ENCODE data around the gene ARFGEF2. TPM values are rescaled to one million over a fixed set of nuclear protein-coding genes. Genes with fewer than 3 reads are reported as not detected.
"Not testable (repeated sequence)": the region's sequence is repeated elsewhere in the genome, so short reads cannot be mapped to it uniquely, and the experiment has no call there.

The ARFGEF2 gene
- total RNA-seq, 2 experiments from 2014 or later, result 18.2 to 18.6 TPM

GRCh38 chr20:48962976-48963771 lies 41.7 kb downstream of the ARFGEF2 start:
- intact Hi-C loops (cut with micrococcal nuclease), result no loop called here
- Mint-ChIP-seq H3K27me3 (ENCODE audit: low read depth) (no peaks in the 10 kb centered on the region), H3K9me3 (no peaks in the 10 kb centered on the region), H3K36me3 (ENCODE audit: low read depth) (peaks cover 8% of the 10 kb centered on the region), H3K27ac (no peak overlapping the region), H3K4me3 (no peak overlapping the region), H3K4me1 (ENCODE audit: low read depth) (peaks cover 7% of the 10 kb centered on the region)
- DNase-seq, result no peak
- CTCF ChIA-PET, result interaction anchor here (0.7 kb wide), 1 partner anchor 23 kb away, joined by 5 read pairs; no protein-coding TSS in a partner anchor

- H3K27ac Mint-ChIP-seq, result no peak overlapping the region
- intact Hi-C loops (cut with micrococcal nuclease), result no loop called here
Measured at GRCh38 chr20:48965189-48965910, 43.8 kb downstream of the ARFGEF2 start.

DNA sequence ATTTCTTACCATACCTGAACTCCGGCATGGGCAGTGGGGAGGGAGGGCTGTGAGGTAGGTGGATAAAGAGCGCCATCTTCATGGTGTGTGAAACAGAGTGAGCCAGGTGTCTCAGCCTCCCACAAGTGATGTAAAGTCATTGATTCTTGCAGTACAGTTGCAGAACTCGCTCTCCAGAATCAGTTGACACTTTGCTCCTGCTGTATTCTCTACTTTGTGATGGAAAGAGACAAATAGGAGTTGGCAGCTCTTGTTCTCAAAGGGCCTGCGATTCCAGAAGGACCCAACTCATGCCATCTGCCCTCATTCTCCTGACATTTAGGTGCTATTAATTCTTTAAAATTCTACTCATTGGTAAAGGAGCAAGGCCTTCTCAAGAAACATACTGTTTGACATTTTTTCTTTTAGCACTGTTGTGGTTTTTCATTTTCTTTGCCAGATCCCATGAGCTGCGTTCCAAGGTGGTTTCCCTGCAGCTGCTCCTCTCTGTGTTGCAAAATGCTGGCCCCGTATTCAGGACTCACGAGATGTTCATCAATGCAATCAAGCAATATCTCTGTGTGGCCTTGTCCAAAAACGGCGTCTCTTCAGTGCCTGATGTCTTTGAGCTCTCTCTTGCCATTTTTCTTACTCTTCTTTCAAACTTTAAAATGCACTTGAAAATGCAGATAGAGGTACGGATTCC lies 49.3 kb downstream of the ARFGEF2 start:
- H3K9me3 Mint-ChIP-seq, result no peaks in the 10 kb centered on the region

More at GRCh38 chr20:48965189-48965910, 43.8 kb downstream of the ARFGEF2 start:
- H3K4me1 Mint-ChIP-seq (ENCODE audit: low read depth), result no peaks in the 10 kb centered on the region
- DNase-seq, result no peak
- H3K36me3 Mint-ChIP-seq (ENCODE audit: low read depth), result peaks cover 16% of the 10 kb centered on the region
- H3K9me3 Mint-ChIP-seq, result no peaks in the 10 kb centered on the region
- H3K4me3 Mint-ChIP-seq, result no peak overlapping the region
- CTCF ChIA-PET, result no interaction called here
- H3K27me3 Mint-ChIP-seq (ENCODE audit: low read depth), result no peaks in the 10 kb centered on the region

DNA sequence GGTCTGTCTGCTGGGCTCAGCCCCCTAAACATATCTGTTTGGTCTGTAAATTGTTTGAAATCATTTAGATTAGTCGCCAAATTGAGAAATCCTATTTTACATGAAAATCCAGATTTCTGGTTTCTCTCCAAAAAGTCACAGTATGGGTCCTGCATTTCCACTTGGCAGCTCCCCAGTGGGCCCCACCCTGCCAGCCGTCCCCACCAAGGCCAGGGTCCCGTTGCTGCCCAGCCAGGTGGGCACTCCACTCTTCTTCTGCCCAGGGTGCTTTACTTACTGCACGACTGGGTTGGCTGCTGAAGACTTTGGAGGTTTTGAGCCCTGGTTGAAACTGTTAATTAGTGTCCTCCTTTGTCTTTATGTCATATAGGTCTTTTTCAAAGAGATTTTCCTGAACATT lies 50.4 kb downstream of the ARFGEF2 start:
- no peaks in the 10 kb centered on the region for H3K9me3 Mint-ChIP-seq
- intact Hi-C loops (cut with micrococcal nuclease), result no loop called here
- peaks cover 32% of the 10 kb centered on the region for H3K36me3 Mint-ChIP-seq (ENCODE audit: low read depth)
- CTCF ChIA-PET, result no interaction called here
- no peak overlapping the region for H3K4me3 Mint-ChIP-seq
- H3K27ac Mint-ChIP-seq, result no peak overlapping the region
- no peak for DNase-seq
- H3K27me3 Mint-ChIP-seq (ENCODE audit: low read depth), result no peaks in the 10 kb centered on the region
- H3K4me1 Mint-ChIP-seq (ENCODE audit: low read depth), result no peaks in the 10 kb centered on the region

More for the DNA sequence above, 49.3 kb downstream of the ARFGEF2 start:
- DNase-seq, result no peak
- Mint-ChIP-seq H3K4me3 (no peak overlapping the region), H3K27me3 (ENCODE audit: low read depth) (no peaks in the 10 kb centered on the region), H3K4me1 (ENCODE audit: low read depth) (no peaks in the 10 kb centered on the region), H3K36me3 (ENCODE audit: low read depth) (peaks cover 31% of the 10 kb centered on the region), H3K27ac (no peak overlapping the region)
- CTCF ChIA-PET, result no interaction called here
- intact Hi-C loops (cut with micrococcal nuclease), result no loop called here

GRCh38 chr20:48972816-48973215 lies 51.3 kb downstream of the ARFGEF2 start:
- H3K27me3 Mint-ChIP-seq (ENCODE audit: low read depth), result no peaks in the 10 kb centered on the region
- no peaks in the 10 kb centered on the region for H3K9me3 Mint-ChIP-seq
- no peak overlapping the region for H3K27ac Mint-ChIP-seq
- intact Hi-C loops (cut with micrococcal nuclease), result no loop called here
- H3K4me1 Mint-ChIP-seq (ENCODE audit: low read depth), result no peaks in the 10 kb centered on the region
- DNase-seq, result no peak
- CTCF ChIA-PET, result interaction anchor here (0.6 kb wide), 1 partner anchor 200 kb away, joined by 3 read pairs; no protein-coding TSS in a partner anchor
- peaks cover 33% of the 10 kb centered on the region for H3K36me3 Mint-ChIP-seq (ENCODE audit: low read depth)
- H3K4me3 Mint-ChIP-seq, result no peak overlapping the region

DNA sequence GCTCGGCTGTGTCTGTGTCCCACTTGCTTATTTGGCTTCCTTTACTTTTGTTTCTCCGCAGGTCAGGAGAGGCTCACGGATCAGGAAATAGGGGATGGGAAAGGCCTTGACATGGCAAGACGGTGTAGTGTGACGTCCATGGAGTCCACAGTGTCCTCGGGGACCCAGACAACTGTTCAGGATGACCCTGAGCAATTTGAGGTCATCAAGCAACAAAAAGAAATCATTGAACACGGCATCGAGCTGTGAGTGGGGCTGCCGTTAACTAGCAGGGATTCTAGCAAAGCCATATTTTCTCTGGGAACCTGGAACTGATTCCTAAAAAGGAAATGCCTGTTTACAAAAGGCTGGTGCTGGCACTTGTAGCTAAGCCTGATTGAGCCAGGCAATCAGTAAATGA lies 54.4 kb downstream of the ARFGEF2 start:
- Mint-ChIP-seq H3K27ac (no peak overlapping the region), H3K36me3 (ENCODE audit: low read depth) (peaks cover 39% of the 10 kb centered on the region), H3K4me1 (ENCODE audit: low read depth) (no peaks in the 10 kb centered on the region), H3K4me3 (no peak overlapping the region), H3K9me3 (no peaks in the 10 kb centered on the region), H3K27me3 (ENCODE audit: low read depth) (no peaks in the 10 kb centered on the region)
- no peak for DNase-seq
- intact Hi-C loops (cut with micrococcal nuclease), result no loop called here
- CTCF ChIA-PET, result interaction anchor here (0.6 kb wide), 1 partner anchor 161 kb away, joined by 4 read pairs; no protein-coding TSS in a partner anchor

GRCh38 chr20:48979980-48980379 lies 58.5 kb downstream of the ARFGEF2 start:
- H3K36me3 Mint-ChIP-seq (ENCODE audit: low read depth), result peaks cover 48% of the 10 kb centered on the region
- H3K4me1 Mint-ChIP-seq (ENCODE audit: low read depth); H3K4me3 Mint-ChIP-seq; H3K27ac Mint-ChIP-seq; intact Hi-C loops (cut with micrococcal nuclease); H3K27me3 Mint-ChIP-seq (ENCODE audit: low read depth); CTCF ChIA-PET; H3K9me3 Mint-ChIP-seq; DNase-seq: not testable (repeated sequence)

DNA sequence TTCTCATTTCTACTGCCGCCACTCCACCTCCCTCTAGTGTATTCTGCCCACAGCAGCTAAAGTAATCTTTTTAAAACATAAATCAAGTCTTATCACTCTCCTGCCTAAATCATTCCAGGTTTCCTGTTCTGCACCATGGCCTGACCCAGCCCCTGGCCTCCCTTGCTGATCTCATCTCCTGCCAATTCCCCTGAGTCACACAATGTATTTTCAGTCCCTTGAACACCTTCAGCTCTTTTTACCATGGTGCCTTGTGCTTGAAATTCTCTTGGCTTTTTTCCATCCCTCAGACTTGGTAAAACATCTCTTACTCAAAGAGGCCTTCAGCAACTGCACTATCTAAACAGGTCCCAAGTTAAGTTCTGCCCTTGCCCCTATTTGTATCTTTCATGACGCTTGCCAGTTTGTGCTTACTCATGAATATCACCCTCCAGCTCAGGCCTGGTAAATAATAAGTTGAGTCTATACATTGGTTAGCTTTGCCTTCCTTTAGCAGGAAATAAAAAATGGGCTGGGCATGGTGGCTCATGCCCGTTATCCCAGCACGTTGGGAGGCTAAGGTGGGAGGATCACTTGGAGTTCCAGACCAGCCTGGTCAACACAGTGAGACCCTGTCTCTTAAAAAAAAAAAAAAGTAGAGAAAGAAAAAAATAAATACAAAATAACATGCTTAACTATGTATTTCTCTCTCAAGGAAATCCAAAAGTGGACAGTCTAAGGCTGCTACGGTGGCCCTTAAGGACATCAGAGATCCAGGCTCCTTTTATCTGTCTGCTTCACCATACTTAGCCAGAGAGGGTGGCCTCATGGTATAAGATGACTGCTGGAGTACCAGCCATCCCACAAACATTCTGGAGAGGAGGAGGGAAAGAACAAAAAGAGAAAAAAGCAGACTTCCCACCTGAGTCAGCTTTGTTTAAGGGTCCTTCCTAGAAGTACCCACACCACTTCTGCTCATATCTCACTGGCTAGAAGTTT lies 62.2 kb downstream of the ARFGEF2 start:
- Mint-ChIP-seq H3K9me3 (no peaks in the 10 kb centered on the region), H3K4me3 (no peak overlapping the region), H3K36me3 (ENCODE audit: low read depth) (peaks cover 47% of the 10 kb centered on the region), H3K27me3 (ENCODE audit: low read depth) (no peaks in the 10 kb centered on the region), H3K4me1 (ENCODE audit: low read depth) (no peaks in the 10 kb centered on the region), H3K27ac (no peak overlapping the region)
- no peak for DNase-seq
- CTCF ChIA-PET, result no interaction called here
- intact Hi-C loops (cut with micrococcal nuclease), result no loop called here

GRCh38 chr20:48984575-48985219 lies 63.2 kb downstream of the ARFGEF2 start:
- Mint-ChIP-seq H3K4me1 (ENCODE audit: low read depth) (no peaks in the 10 kb centered on the region), H3K27me3 (ENCODE audit: low read depth) (no peaks in the 10 kb centered on the region), H3K27ac (no peak overlapping the region), H3K4me3 (no peak overlapping the region), H3K36me3 (ENCODE audit: low read depth) (peaks cover 43% of the 10 kb centered on the region), H3K9me3 (no peaks in the 10 kb centered on the region)
- DNase-seq, result no peak
- CTCF ChIA-PET, result no interaction called here
- intact Hi-C loops (cut with micrococcal nuclease), result no loop called here

DNA sequence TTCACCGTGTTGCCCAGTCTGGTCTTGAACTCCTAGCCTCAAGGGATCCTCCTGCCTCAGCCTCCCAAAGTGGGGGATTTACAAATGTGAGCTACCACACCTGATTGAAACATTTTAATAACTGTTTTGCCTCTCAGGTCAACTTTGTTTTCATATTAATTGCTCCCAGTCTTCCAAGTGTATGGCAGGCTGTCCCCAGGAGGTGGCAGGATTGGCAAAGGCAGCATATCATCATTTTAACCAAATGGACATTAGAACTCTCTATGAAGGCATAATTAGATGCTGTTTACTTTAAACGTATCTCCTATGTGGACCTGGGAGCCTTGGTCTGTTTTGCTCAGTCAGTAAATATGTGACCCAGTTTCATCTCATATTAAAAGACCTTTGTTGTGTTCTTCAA lies 65.4 kb downstream of the ARFGEF2 start:
- DNase-seq, result no peak
- H3K27me3 Mint-ChIP-seq (ENCODE audit: low read depth), result no peaks in the 10 kb centered on the region
- no peaks in the 10 kb centered on the region for H3K4me1 Mint-ChIP-seq (ENCODE audit: low read depth)
- no peaks in the 10 kb centered on the region for H3K9me3 Mint-ChIP-seq
- no peak overlapping the region for H3K4me3 Mint-ChIP-seq
- peaks cover 36% of the 10 kb centered on the region for H3K36me3 Mint-ChIP-seq (ENCODE audit: low read depth)
- CTCF ChIA-PET, result interaction anchor here (1.2 kb wide), 1 partner anchor 194 kb away, joined by 4 read pairs; no protein-coding TSS in a partner anchor
- no peak overlapping the region for H3K27ac Mint-ChIP-seq
- intact Hi-C loops (cut with micrococcal nuclease), result loop anchor here (1.0 kb wide), 1 partner anchor 230 kb away; no protein-coding TSS in a partner anchor

GRCh38 chr20:48990467-48990866 lies 69.0 kb downstream of the ARFGEF2 start:
- intact Hi-C loops (cut with micrococcal nuclease), result no loop called here
- CTCF ChIA-PET, result interaction anchor here (0.6 kb wide), 1 partner anchor 268 kb away, joined by 3 read pairs; no protein-coding TSS in a partner anchor

More at GRCh38 chr20:48990467-48990866, 69.0 kb downstream of the ARFGEF2 start:
- no peaks in the 10 kb centered on the region for H3K9me3 Mint-ChIP-seq
- peaks cover 31% of the 10 kb centered on the region for H3K36me3 Mint-ChIP-seq (ENCODE audit: low read depth)
- no peak overlapping the region for H3K4me3 Mint-ChIP-seq
- H3K27me3 Mint-ChIP-seq (ENCODE audit: low read depth), result no peaks in the 10 kb centered on the region
- H3K27ac Mint-ChIP-seq, result no peak overlapping the region
- no peaks in the 10 kb centered on the region for H3K4me1 Mint-ChIP-seq (ENCODE audit: low read depth)
- no peak for DNase-seq

All from activated naive CD4-positive, alpha-beta T cell treated with anti-CD3 and anti-CD28 coated beads for 36 hours (primary cell).